SU-DHL-6 (cell line): ENCODE data around the gene ZNF529.

ENCODE experiments used
- CTCF ChIP-seq: fragments of 200-600 bp; sonication (generic); IDR thresholded peaks from one replicate; pipeline ENCODE4 v1.5.1; 2017; ENCODE audit warnings: antibody characterized with exemption, mild to moderate bottlenecking, low read length, moderate library complexity; ENCODE audit not compliant: insufficient read depth, poor library complexity, severe bottlenecking
- EZH2phosphoT487 ChIP-seq: fragments of 200-600 bp; sonication (generic), shearing (Covaris generic); conservative IDR thresholded peaks from 2 replicates; pipeline ENCODE4 v1.6.1; 2018; ENCODE audit warnings: mild to moderate bottlenecking, antibody characterized with exemption, low read length, moderate library complexity, mixed read lengths

DNA sequence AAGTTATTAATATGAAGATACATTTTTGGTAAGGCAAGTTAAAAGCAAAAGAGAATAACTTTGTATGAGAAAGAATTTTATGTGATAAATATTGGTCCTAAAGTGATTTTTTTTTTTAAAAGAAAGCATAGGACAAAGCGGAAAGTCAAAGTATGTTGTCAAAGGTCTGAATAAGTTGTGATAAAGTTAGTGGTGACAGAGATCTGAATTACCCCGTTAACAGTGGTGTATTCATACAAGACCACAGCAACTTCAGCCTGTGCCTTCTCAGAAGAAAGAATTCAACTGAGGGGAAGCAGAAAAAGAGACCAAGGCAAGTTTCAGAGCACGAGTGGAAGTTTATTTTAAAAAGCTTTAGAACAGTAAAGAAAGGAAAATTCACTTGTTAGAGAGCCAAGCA, 64.8 kb downstream of the ZNF529 start:
- TF ChIP-seq CTCF (no peak), EZH2phosphoT487 (no peak)
